Kidney glomerular epithelial cell (primary cell): ENCODE data around the gene WNT7B.

ENCODE experiments used
- DNase-seq: peaks from one replicate; lab custom pipeline; 2025; lab: John Stamatoyannopoulos, UW

The WNT7B gene

GRCh38 chr22:45995405-45996101 is 18.6 kb upstream of the WNT7B start:
- no peak for DNase-seq

GRCh38 chr22:45994491-45995404 is 17.8 kb upstream of the WNT7B start:
- no peak for DNase-seq

- DNase-seq, result no peak
Observed at GRCh38 chr22:45993841-45994240, 16.9 kb upstream of the WNT7B start.

- DNase-seq, result no peak
Observed at GRCh38 chr22:45993143-45993692, 16.3 kb upstream of the WNT7B start.

- no peak for DNase-seq
Observed at GRCh38 chr22:45992737-45993136, 15.8 kb upstream of the WNT7B start.

- DNase-seq, result no peak
Observed at GRCh38 chr22:45991098-45991497, 14.1 kb upstream of the WNT7B start.

GRCh38 chr22:45987136-45987861 is 10.3 kb upstream of the WNT7B start:
- DNase-seq, result no peak

- DNase-seq, result no peak
Observed at GRCh38 chr22:45984316-45984916, 7.5 kb upstream of the WNT7B start.

GRCh38 chr22:45983797-45984196 is 6.8 kb upstream of the WNT7B start:
- DNase-seq, result no peak

- no peak for DNase-seq
Observed at GRCh38 chr22:45980761-45981160, 3.8 kb upstream of the WNT7B start.

GRCh38 chr22:45980268-45980570 is 3.3 kb upstream of the WNT7B start:
- DNase-seq, result no peak

- DNase-seq, result no peak
Observed at GRCh38 chr22:45978275-45978713, 1.3 kb upstream of the WNT7B start.

GRCh38 chr22:45977551-45978274 is 751 bp upstream of the WNT7B start:
- DNase-seq, result no peak

- no peak for DNase-seq
Observed at GRCh38 chr22:45976254-45977002, 534 bp downstream of the WNT7B start.

GRCh38 chr22:45975164-45976161 is 1.5 kb downstream of the WNT7B start:
- DNase-seq, result no peak

GRCh38 chr22:45974498-45974897 is 2.5 kb downstream of the WNT7B start:
- no peak for DNase-seq

GRCh38 chr22:45972889-45973253 is 4.1 kb downstream of the WNT7B start:
- no peak for DNase-seq

GRCh38 chr22:45972091-45972888 is 4.7 kb downstream of the WNT7B start:
- no peak for DNase-seq
